GM06990 (cell line): ENCODE measurements around the gene FARP2.

Source experiments
- DNase-seq: peaks from one replicate; pipeline ENCODE4 v3.0.0-alpha.2; 2011; ENCODE audit not compliant: insufficient read length; ENCODE audit errors: extremely low read depth
- H3K27me3 ChIP-seq: replicated peaks from 2 replicates; pipeline ENCODE4 v1.6.0; 2011; ENCODE audit warnings: low read length; ENCODE audit not compliant: control insufficient read depth, insufficient read depth
- H3K36me3 ChIP-seq: 2 replicates; pipeline ENCODE4 v1.5.1; 2011; ENCODE audit warnings: low read length; ENCODE audit not compliant: control insufficient read depth, insufficient read depth
- H3K4me3 ChIP-seq: replicated peaks from 2 replicates; pipeline ENCODE4 v1.5.1; 2011; ENCODE audit warnings: low read depth, mild to moderate bottlenecking, control low read depth, low read length
- CTCF ChIP-seq: IDR thresholded peaks from 2 replicates; pipeline ENCODE4 v1.5.1; 2011; ENCODE audit warnings: low read length, control low read depth, mild to moderate bottlenecking, inconsistent platforms; ENCODE audit not compliant: insufficient read depth, poor library complexity, severe bottlenecking

The FARP2 gene

GRCh38 chr2:241352227-241352626 lies 3.9 kb upstream of the FARP2 start:
- Histone ChIP-seq H3K4me3 (no peak overlapping the region), H3K27me3 (no peaks in the 10 kb centered on the region), H3K36me3 (peaks cover 24% of the 10 kb centered on the region)
- TF ChIP-seq CTCF = no peak
- DNase-seq = no peak

- Histone ChIP-seq H3K27me3 (no peaks in the 10 kb centered on the region), H3K36me3 (peaks cover 19% of the 10 kb centered on the region), H3K4me3 (no peak overlapping the region; the same call in 1 of the 2 replicates)
- TF ChIP-seq CTCF = no peak
- DNase-seq = peak; percentile 76
Measured at GRCh38 chr2:241354668-241355658, 1.1 kb upstream of the FARP2 start.

GRCh38 chr2:241356871-241357260 lies 781 bp downstream of the FARP2 start:
- H3K36me3 ChIP-seq = peaks cover 7% of the 10 kb centered on the region
- TF ChIP-seq CTCF = no peak
- H3K4me3 ChIP-seq = peak overlapping the region; percentile 94
- no peak for DNase-seq
- no peaks in the 10 kb centered on the region for H3K27me3 ChIP-seq

DNA sequence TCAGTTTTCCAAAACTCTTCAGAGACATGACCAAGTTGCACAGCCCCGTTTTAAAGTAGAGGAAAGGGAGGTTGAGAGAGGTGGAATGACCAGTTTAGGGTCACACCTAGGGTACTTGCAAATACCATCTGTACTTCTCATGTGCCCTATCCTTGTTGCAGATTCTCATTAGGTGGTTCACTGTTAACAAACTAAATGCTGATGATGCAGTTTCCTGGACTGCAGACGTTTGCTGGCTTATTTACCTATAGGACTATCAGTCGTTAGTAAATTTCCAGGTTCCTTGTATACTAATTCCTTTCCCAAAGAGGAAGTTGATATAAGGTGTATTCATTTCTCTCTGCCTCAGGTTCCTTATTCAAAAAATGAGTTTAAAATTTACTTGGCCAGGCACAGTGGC lies 1.4 kb downstream of the FARP2 start:
- Histone ChIP-seq H3K36me3 (peaks cover 7% of the 10 kb centered on the region), H3K4me3 (peak overlapping the region; percentile 94), H3K27me3 (no peaks in the 10 kb centered on the region)
- DNase-seq = no peak
- TF ChIP-seq CTCF = no peak

DNA sequence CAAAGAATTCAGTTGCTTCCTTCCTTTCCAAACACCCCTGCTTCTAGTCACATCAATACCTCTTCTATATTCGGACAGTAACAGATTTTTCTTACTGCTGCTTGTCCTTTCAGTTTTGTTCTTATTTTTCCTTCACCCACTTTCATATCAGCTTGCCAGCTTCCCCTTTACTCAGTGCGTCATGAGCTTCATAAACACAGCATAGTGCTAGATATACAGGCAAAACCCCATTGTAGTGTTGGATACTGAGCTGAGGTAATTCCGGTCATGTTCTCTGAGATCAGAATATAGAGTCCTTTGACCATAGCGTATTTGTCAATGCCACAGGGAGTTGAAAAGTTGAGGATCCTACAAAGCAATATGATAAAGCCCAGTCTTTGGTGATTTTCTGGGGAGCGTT lies 2.4 kb downstream of the FARP2 start:
- no peak for TF ChIP-seq CTCF

More for the DNA sequence above, 2.4 kb downstream of the FARP2 start:
- DNase-seq = peak; percentile 66
- H3K27me3 ChIP-seq = no peaks in the 10 kb centered on the region
- peak overlapping the region; percentile 94 for H3K4me3 ChIP-seq
- peaks cover 7% of the 10 kb centered on the region for H3K36me3 ChIP-seq
